GM10847 (cell line): ENCODE data around the gene ANKRD40.

Experiments
- POLR2A ChIP-seq: IDR thresholded peaks from 2 replicates; pipeline ENCODE4 v1.6.1; 2011; ENCODE audit not compliant: insufficient read length; ENCODE audit errors: extremely low read depth

ANKRD40 gene

GRCh38 chr17:50719924-50720794, 12.4 kb upstream of the ANKRD40 start:
- TF ChIP-seq POLR2A = no peak

GRCh38 chr17:50719144-50719923, 11.6 kb upstream of the ANKRD40 start, which contains the start of gene LUC7L3:
LUC7L3 (plus strand) TSS chr17:50719603; CDS start chr17:50719733, 130 bp downstream.
- peak; percentile 93 for TF ChIP-seq POLR2A

GRCh38 chr17:50715471-50715870, 7.8 kb upstream of the ANKRD40 start:
- TF ChIP-seq POLR2A = no peak

GRCh38 chr17:50712641-50713040, 4.9 kb upstream of the ANKRD40 start:
- TF ChIP-seq POLR2A = no peak

GRCh38 chr17:50710650-50711049, 2.9 kb upstream of the ANKRD40 start:
- TF ChIP-seq POLR2A = no peak

- TF ChIP-seq POLR2A = no peak
These were observed 2.3 kb upstream of the ANKRD40 start for GRCh38 chr17:50710025-50710424.

- no peak for TF ChIP-seq POLR2A
These were observed 611 bp upstream of the ANKRD40 start for GRCh38 chr17:50708050-50709000.

- no peak for TF ChIP-seq POLR2A
These were observed 4.6 kb downstream of the ANKRD40 start for GRCh38 chr17:50703162-50703561.

GRCh38 chr17:50699410-50699809, 8.3 kb downstream of the ANKRD40 start:
- no peak for TF ChIP-seq POLR2A

GRCh38 chr17:50697663-50698272, 9.9 kb downstream of the ANKRD40 start:
- no peak for TF ChIP-seq POLR2A

- no peak for TF ChIP-seq POLR2A
These were observed 10.7 kb downstream of the ANKRD40 start for GRCh38 chr17:50697062-50697461.

GRCh38 chr17:50696365-50696879, 11.3 kb downstream of the ANKRD40 start:
- TF ChIP-seq POLR2A = no peak

GRCh38 chr17:50693036-50693682, 14.6 kb downstream of the ANKRD40 start:
- TF ChIP-seq POLR2A = no peak
